ENCODE measurements around the gene PLA2G10.
"Not testable (repeated sequence)": the region's sequence is repeated elsewhere in the genome, so short reads cannot be mapped to it uniquely, and the experiment has no call there.

PLA2G10 gene

GRCh38 chr16:14658063-14658462, 36.0 kb downstream of the PLA2G10 start:
- no peak for DNase-seq

- DNase-seq, result no peak
Measured at GRCh38 chr16:14652726-14653125, 41.4 kb downstream of the PLA2G10 start.

GRCh38 chr16:14650629-14651028, 43.5 kb downstream of the PLA2G10 start:
- no peak for DNase-seq

- no peak for DNase-seq
Measured at GRCh38 chr16:14649816-14650215, 44.3 kb downstream of the PLA2G10 start.

- no peak for DNase-seq
Measured at GRCh38 chr16:14641926-14642325, 52.2 kb downstream of the PLA2G10 start.

GRCh38 chr16:14641206-14641605, 52.9 kb downstream of the PLA2G10 start:
- no peak for DNase-seq

GRCh38 chr16:14640538-14640937, 53.6 kb downstream of the PLA2G10 start:
- no peak for DNase-seq

GRCh38 chr16:14636951-14637240, 57.2 kb downstream of the PLA2G10 start:
- not testable (repeated sequence) for DNase-seq

GRCh38 chr16:14636179-14636950, 57.7 kb downstream of the PLA2G10 start:
- not testable (repeated sequence) for DNase-seq

GRCh38 chr16:14635395-14636165, 58.5 kb downstream of the PLA2G10 start:
- no peak for DNase-seq

GRCh38 chr16:14634389-14634725, 59.8 kb downstream of the PLA2G10 start:
- DNase-seq, result no peak

- peak; percentile 76 for DNase-seq
Measured at GRCh38 chr16:14632693-14633569, 61.2 kb downstream of the PLA2G10 start, which contains the start of gene BFAR. Gene BFAR (plus strand): TSS chr16:14632951. CDS start chr16:14644347, 11,396 bp downstream.

- not testable (repeated sequence) for DNase-seq
Measured at GRCh38 chr16:14630620-14631330, 63.3 kb downstream of the PLA2G10 start.

- DNase-seq, result peak; percentile 79
Measured at GRCh38 chr16:14629919-14630619, 64.0 kb downstream of the PLA2G10 start, which contains the start of gene PARN. Gene PARN (minus strand): TSS chr16:14630260. CDS start chr16:14630125, 135 bp downstream.

GRCh38 chr16:14629612-14629918, 64.5 kb downstream of the PLA2G10 start:
- no peak for DNase-seq

GRCh38 chr16:14628806-14629611, 65.1 kb downstream of the PLA2G10 start:
- no peak for DNase-seq

GRCh38 chr16:14627078-14627477, 67.0 kb downstream of the PLA2G10 start:
- no peak for DNase-seq

Measured in NCI-H2081 treated with DMSO at 0.1 percent for 48 hours (cell line).